Breast epithelium (tissue), 4 donors: ENCODE data around the gene STARD10. TPM values are rescaled to one million over a fixed set of nuclear protein-coding genes. Genes with fewer than 3 reads are reported as not detected.

Experiments used
- DNase-seq, 2 donors: peaks; one replicate each; pipeline ENCODE4 v3.0.0-alpha.2; 2019; ENCODE audit warnings: low spot score in 2 of 2
- H3K27ac ChIP-seq, 2 donors: fragments of 200-600 bp; sonication (generic) in 1 of 2; one replicate each; pipeline ENCODE4 v1.5.1; 2016 to 2019; ENCODE audit warnings: mild to moderate bottlenecking in 1 of 2
- H3K27me3 ChIP-seq, 2 donors: fragments of 200-600 bp; sonication (generic) in 1 of 2; one replicate each; pipeline versions ENCODE4 v1.5.1 to v1.6.0; 2017 to 2019; ENCODE audit warnings: control low read depth in 1 of 2, mild to moderate bottlenecking in 1 of 2
- H3K36me3 ChIP-seq: fragments of 200-600 bp; one replicate; pipeline ENCODE4 v1.5.1; 2019
- H3K4me1 ChIP-seq, 2 donors: fragments of 200-600 bp; sonication (generic); one replicate each; pipeline ENCODE4 v1.5.1; 2016 to 2019; ENCODE audit warnings: control low read depth in 1 of 2
- H3K4me3 ChIP-seq, 3 donors: fragments of 200-600 bp; sonication (generic); 1 replicate in 2 of 3; 2 replicates in 1 of 3; pipeline ENCODE4 v1.5.1; 2016 to 2019; ENCODE audit warnings: mild to moderate bottlenecking in 3 of 3, moderate library complexity in 2 of 3
- H3K9me3 ChIP-seq, 2 donors: fragments of 200-600 bp; sonication (generic) in 1 of 2; one replicate each; pipeline ENCODE4 v1.5.1; 2016 to 2019; ENCODE audit warnings: control low read depth in 1 of 2
- POLR2A ChIP-seq: fragments of 450-650 bp; IDR thresholded peaks from one replicate; pipeline ENCODE4 v1.6.1; 2016; ENCODE audit warnings: antibody characterized with exemption, mild to moderate bottlenecking, moderate library complexity
- POLR2AphosphoS5 ChIP-seq, 3 donors: sonication (generic); formaldehyde crosslinking; IDR thresholded peaks; one replicate each; pipeline ENCODE4 v1.6.1; 2017; ENCODE audit warnings: antibody characterized with exemption in 3 of 3
- intact Hi-C: fragments of 100-400 bp; cut with DNase I; formaldehyde crosslinking; loops from one replicate; pipeline ENCODE4 v1.15.1; 2023; ENCODE audit warnings: low total_unique reads
- total RNA-seq, 3 donors: library from RNA; depleted of rRNA; stranded (reverse); fragments of >200 nt; gene quantifications; one replicate each; pipeline ENCODE4 v1.1.0, GENCODE V29; 2016
- TF ChIP-seq, protein P1 (sequence below), 3 donors: fragments of 450-650 bp; IDR thresholded peaks; one replicate each; pipeline ENCODE4 v1.5.1; 2016 to 2017; ENCODE audit warnings: antibody characterized with exemption in 3 of 3, mild to moderate bottlenecking in 3 of 3, moderate library complexity in 3 of 3

Gene STARD10
- total RNA-seq, 3 donors from 2014 or later, result 20.6 to 117 (median 93.7) TPM

DNA sequence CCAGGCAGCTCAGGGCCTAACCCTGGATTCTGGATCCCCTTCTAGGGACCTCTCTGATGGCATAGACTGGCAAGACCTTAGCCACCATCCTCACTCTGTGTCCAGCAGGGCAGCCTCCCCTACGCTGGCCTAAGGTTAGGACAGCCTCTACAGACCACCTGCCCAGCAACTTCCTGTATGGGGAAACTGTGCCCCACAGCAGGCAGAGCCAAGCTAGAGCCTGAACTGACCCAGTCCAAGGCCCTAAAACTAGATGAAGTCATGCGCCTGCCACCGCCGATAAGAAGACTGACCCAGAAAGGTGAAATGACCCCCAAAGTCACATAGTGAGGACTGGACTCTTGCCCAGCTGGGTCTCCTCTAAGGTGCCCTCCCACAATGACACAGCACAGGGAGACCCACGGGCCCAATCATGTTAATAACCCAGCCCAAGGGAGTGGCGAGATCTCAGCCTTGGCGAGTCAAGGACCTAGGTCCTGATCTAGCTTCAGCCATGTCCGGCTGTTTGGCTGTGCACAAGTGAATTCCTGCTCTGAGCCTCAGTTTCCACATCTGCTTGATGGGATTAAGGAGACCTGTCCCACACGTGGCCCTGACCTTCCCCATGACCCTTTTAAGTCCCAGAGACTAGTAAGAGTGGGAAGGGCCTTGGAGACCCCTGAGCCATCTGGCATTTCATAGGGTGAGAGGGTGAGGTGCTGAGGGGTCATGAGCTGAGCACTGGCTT lies 17.6 kb downstream of the STARD10 start:
- H3K4me3 ChIP-seq, result no peak overlapping the region
- peak overlapping the region in 1 of 2 donors; percentile 8 for H3K27ac ChIP-seq
- intact Hi-C loops, result no loop called here
- peaks cover 5 to 31% of the 10 kb centered on the region in 2 donors for H3K4me1 ChIP-seq
- no peaks in the 10 kb centered on the region for H3K9me3 ChIP-seq
- no peaks in the 10 kb centered on the region for H3K36me3 ChIP-seq
- TF ChIP-seq POLR2AphosphoS5 (IDR thresholded peaks at IDR 0.05), result no peak
- TF ChIP-seq, protein P1, sequence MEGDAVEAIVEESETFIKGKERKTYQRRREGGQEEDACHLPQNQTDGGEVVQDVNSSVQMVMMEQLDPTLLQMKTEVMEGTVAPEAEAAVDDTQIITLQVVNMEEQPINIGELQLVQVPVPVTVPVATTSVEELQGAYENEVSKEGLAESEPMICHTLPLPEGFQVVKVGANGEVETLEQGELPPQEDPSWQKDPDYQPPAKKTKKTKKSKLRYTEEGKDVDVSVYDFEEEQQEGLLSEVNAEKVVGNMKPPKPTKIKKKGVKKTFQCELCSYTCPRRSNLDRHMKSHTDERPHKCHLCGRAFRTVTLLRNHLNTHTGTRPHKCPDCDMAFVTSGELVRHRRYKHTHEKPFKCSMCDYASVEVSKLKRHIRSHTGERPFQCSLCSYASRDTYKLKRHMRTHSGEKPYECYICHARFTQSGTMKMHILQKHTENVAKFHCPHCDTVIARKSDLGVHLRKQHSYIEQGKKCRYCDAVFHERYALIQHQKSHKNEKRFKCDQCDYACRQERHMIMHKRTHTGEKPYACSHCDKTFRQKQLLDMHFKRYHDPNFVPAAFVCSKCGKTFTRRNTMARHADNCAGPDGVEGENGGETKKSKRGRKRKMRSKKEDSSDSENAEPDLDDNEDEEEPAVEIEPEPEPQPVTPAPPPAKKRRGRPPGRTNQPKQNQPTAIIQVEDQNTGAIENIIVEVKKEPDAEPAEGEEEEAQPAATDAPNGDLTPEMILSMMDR (IDR thresholded peaks at IDR 0.05), result no peak
- no peak for TF ChIP-seq POLR2A
- no peaks in the 10 kb centered on the region for H3K27me3 ChIP-seq
- no peak for DNase-seq

DNA sequence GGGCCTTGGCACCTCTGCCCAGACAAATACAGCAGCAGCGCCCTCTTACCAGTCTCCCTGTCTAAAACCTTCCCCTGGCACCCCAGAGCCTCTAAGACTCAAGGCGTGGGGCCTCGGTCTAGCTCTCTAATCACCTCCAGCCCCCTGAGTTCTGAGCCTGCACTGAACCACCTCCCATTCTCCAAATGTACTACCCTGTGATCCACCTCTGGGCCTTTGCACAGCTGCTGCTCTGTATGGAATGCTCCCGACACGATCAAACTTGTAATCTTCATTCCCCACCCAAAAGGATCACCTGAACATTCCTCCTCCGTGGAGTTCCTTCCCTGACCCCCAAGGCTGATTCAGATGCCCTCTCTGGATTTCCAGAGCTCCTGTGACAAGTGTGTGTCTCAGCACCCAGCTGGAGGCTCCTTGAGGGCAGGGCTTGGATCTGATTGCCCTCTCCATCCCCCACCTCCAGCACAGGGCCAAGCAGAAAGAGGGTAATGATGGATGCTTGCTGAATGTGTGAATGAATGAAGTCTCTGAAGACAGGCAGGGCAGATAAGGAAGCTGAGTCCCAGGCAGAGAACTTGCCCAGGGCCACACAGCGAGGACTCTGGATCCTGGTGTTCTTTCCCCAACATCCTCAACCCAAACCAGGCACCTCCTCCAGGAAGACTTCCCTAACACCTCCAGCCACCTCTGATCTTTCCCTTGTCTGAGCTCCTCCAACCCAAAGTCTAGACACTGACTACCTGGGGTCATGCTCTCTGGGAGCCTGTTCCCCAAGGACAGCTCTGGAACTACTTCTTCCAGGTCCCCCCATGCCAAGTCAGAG lies 18.3 kb downstream of the STARD10 start:
- DNase-seq, result no peak
- no peak overlapping the region for H3K4me3 ChIP-seq
- H3K4me1 ChIP-seq, result peaks cover 3 to 27% of the 10 kb centered on the region in 2 donors

DNA sequence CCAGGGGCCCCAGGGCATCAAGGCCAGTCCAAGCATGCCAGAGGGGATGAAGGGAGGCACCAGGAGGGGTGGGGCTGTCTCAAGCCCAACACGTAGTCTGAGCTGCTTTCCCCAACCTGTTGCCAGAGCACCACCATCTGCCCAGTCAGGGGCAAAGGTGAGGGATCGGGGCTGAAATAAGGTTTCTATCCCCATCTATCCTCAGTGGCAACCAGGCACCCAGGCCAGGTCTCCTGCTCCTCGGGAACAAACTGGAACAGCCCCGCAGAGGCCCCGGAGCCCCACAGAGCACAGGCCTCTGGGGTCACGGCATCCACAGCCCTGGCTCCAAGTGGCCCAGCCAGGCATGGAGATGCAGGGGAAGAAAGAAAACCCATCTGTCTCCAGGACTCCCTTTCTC lies 19.3 kb downstream of the STARD10 start:
- intact Hi-C loops, result no loop called here

More for the DNA sequence above, 18.3 kb downstream of the STARD10 start:
- no peaks in the 10 kb centered on the region for H3K36me3 ChIP-seq
- intact Hi-C loops, result no loop called here
- TF ChIP-seq POLR2A (no peak), POLR2AphosphoS5 (IDR thresholded peaks at IDR 0.05) (no peak)
- TF ChIP-seq, protein P1 (IDR thresholded peaks at IDR 0.05), result no peak
- no peaks in the 10 kb centered on the region for H3K9me3 ChIP-seq
- no peak overlapping the region for H3K27ac ChIP-seq
- no peaks in the 10 kb centered on the region for H3K27me3 ChIP-seq

DNA sequence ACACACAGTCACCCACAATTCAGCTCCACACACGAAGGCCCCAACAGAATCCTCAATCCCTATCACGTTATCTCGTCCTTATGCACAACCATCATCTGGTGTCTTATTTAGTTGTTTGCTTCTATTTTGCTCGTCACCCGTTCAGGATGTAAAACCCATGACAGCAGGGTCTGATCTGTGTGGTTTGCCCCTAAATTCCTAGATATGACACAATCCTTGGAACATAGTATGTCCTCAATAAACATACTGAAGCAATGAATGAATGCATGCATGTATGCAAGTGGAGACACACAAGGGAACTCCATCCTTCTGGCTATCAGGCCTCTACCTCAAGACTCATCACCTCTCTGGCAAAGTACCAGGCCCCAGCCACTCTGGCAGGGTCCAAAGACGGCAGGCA lies 20.2 kb downstream of the STARD10 start:
- DNase-seq, result no peak
- Histone ChIP-seq H3K4me3 (no peak overlapping the region), H3K27ac (peak overlapping the region; percentile 11 to 68), H3K4me1 (peaks cover 2 to 24% of the 10 kb centered on the region in 2 donors), H3K36me3 (no peaks in the 10 kb centered on the region), H3K27me3 (no peaks in the 10 kb centered on the region), H3K9me3 (no peaks in the 10 kb centered on the region)
- TF ChIP-seq POLR2A (no peak), POLR2AphosphoS5 (IDR thresholded peaks at IDR 0.05) (no peak)
- TF ChIP-seq, protein P1 (IDR thresholded peaks at IDR 0.05), result no peak
- intact Hi-C loops, result no loop called here

More for the DNA sequence above, 19.3 kb downstream of the STARD10 start:
- Histone ChIP-seq H3K4me3 (no peak overlapping the region), H3K27ac (peak overlapping the region in 1 of 2 donors; percentile 68), H3K9me3 (no peaks in the 10 kb centered on the region), H3K27me3 (no peaks in the 10 kb centered on the region), H3K36me3 (no peaks in the 10 kb centered on the region), H3K4me1 (peaks cover 2 to 24% of the 10 kb centered on the region in 2 donors)
- no peak for DNase-seq
- TF ChIP-seq, protein P1 (IDR thresholded peaks at IDR 0.05), result no peak
- TF ChIP-seq POLR2AphosphoS5 (IDR thresholded peaks at IDR 0.05) (no peak), POLR2A (no peak)

DNA sequence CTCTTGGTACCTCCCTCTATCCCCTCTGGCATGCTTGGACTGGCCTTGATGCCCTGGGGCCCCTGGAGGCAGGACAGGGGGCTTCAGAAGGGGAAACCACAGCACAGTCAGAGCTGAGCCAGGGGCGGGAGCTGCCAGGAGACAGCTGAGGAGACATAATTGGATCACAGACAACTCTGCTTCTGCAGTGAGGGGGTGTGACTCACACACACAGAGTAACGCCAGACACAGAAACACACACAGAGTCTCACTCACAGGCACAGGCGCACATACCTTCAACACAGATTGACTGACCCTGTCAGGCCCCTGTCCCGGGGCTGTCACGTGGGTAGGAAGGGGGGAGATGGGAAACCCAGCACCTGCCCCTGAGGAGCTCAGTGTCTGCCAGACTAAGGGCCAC lies 20.6 kb downstream of the STARD10 start:
- H3K36me3 ChIP-seq, result no peaks in the 10 kb centered on the region
- intact Hi-C loops, result no loop called here
- H3K4me1 ChIP-seq, result peaks cover 2 to 24% of the 10 kb centered on the region in 2 donors
- TF ChIP-seq POLR2A (no peak), POLR2AphosphoS5 (IDR thresholded peaks at IDR 0.05) (no peak)
- TF ChIP-seq, protein P1 (IDR thresholded peaks at IDR 0.05), result no peak
- no peaks in the 10 kb centered on the region for H3K9me3 ChIP-seq
- peak overlapping the region; percentile 11 to 68 for H3K27ac ChIP-seq
- DNase-seq, result no peak
- H3K4me3 ChIP-seq, result no peak overlapping the region
- no peaks in the 10 kb centered on the region for H3K27me3 ChIP-seq
